Measurements from ENCODE around the gene WDFY4.

DNA sequence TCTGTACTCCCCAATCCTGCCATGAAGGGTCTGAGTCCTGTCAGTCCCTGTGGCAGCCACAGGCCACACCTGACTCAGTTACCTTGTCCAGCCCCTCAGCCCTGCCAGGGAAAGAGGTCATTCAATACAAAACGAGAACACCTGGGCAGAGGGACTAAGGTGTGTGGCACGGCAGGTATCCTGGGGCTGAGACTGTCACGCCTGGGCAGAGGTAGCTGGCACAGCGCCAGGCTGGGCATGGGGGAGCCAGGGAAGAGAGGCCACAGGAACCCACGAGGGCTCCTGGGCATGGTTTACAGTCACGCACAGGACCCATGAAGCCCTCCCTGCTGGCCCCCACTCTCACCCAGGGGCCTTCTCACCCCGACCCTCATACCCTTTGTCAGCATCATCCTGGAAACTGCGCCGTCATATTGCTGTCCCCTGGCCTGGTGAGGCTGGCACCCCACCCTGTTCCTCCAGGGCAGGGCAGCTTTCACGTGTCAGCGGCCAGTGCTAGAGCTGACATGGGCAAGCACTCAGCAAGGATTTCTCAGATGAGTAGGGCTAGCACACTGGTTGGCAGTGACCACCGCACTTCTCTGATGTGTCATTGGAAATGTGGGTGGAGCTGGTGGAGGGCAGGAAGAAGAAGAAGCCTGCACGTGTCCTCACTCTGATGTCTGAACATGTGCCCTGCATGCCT lies 212.2 kb downstream of the WDFY4 start:
- TF ChIP-seq, protein P1, sequence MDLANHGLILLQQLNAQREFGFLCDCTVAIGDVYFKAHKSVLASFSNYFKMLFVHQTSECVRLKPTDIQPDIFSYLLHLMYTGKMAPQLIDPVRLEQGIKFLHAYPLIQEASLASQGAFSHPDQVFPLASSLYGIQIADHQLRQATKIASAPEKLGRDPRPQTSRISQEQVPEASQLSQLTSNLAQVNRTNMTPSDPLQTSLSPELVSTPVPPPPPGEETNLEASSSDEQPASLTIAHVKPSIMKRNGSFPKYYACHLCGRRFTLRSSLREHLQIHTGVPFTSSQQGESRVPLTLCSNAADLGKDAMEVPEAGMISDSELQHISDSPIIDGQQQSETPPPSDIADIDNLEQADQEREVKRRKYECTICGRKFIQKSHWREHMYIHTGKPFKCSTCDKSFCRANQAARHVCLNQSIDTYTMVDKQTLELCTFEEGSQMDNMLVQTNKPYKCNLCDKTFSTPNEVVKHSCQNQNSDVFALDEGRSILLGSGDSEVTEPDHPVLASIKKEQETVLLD (CRISPR knock-in tag; IDR thresholded peaks at IDR 0.05; ENCODE audit: low read depth) = no peak
- TF ChIP-seq TAF1 (CRISPR knock-in tag; IDR thresholded peaks at IDR 0.05) = no peak
- no peak for TF ChIP-seq FOSL1 (CRISPR knock-in tag; IDR thresholded peaks at IDR 0.05; ENCODE audit: borderline replicate concordance)
- no peak for TF ChIP-seq MED1 (CRISPR knock-in tag; IDR thresholded peaks at IDR 0.05)

Measured in HepG2 (cell line).